HFFc6 (cell line): Measurements from ENCODE around the gene SIT1. TPM values are rescaled to one million over a fixed set of nuclear protein-coding genes. Genes with fewer than 3 reads are reported as not detected.
"Not testable (repeated sequence)": the region's sequence is repeated elsewhere in the genome, so short reads cannot be mapped to it uniquely, and the experiment has no call there.

Source experiments
- DNase-seq: peaks from one replicate; pipeline ENCODE4 v3.0.0-alpha.2; 2018
- H3K27ac Mint-ChIP-seq: 2 replicates; pipeline ENCODE4 v1.8.0; 2020; ENCODE audit warnings: mild to moderate bottlenecking, mixed read lengths
- H3K27me3 Mint-ChIP-seq: 2 replicates; pipeline ENCODE4 v1.8.0; 2021; ENCODE audit warnings: mild to moderate bottlenecking, moderate library complexity, mixed read lengths; ENCODE audit not compliant: insufficient read depth
- H3K36me3 Mint-ChIP-seq: 2 replicates; pipeline ENCODE4 v1.8.0; 2021; ENCODE audit warnings: low read depth, mixed read lengths
- H3K4me1 Mint-ChIP-seq: 2 replicates; pipeline ENCODE4 v1.8.0; 2020; ENCODE audit warnings: low read depth, mixed read lengths
- H3K4me3 Mint-ChIP-seq: 2 replicates; pipeline ENCODE4 v1.8.0; 2020; ENCODE audit warnings: mild to moderate bottlenecking, moderate library complexity, mixed read lengths
- H3K9me3 Mint-ChIP-seq: 2 replicates; pipeline ENCODE4 v1.8.0; 2020; ENCODE audit warnings: mild to moderate bottlenecking, mixed read lengths
- total RNA-seq, 6 experiments: library from RNA; stranded (reverse); fragmentation: NEBNext Ultra II Directional; extraction: Animal tissue kit (Norgen Biotek cat#: 25700); gene quantifications; 2 replicates in 1 of 6; 3 replicates in 5 of 6; pipeline ENCODE4 v1.2.3, GENCODE V29; 2021
- TF ChIP-seq, protein P1 (sequence below): fragments of 200-600 bp; sonication (generic); IDR thresholded peaks from 2 replicates; pipeline ENCODE4 v1.5.0; 2021; ENCODE audit warnings: antibody characterized with exemption, mild to moderate bottlenecking

The SIT1 gene
- total RNA-seq, 6 experiments from 2014 or later = not detected

- DNase-seq = no peak
- H3K36me3 Mint-ChIP-seq = no peaks in the 10 kb centered on the region; the same call in 1 of the 2 replicates
- H3K4me1 Mint-ChIP-seq = no peaks in the 10 kb centered on the region
- no peak overlapping the region for H3K27ac Mint-ChIP-seq
- TF ChIP-seq, protein P1, sequence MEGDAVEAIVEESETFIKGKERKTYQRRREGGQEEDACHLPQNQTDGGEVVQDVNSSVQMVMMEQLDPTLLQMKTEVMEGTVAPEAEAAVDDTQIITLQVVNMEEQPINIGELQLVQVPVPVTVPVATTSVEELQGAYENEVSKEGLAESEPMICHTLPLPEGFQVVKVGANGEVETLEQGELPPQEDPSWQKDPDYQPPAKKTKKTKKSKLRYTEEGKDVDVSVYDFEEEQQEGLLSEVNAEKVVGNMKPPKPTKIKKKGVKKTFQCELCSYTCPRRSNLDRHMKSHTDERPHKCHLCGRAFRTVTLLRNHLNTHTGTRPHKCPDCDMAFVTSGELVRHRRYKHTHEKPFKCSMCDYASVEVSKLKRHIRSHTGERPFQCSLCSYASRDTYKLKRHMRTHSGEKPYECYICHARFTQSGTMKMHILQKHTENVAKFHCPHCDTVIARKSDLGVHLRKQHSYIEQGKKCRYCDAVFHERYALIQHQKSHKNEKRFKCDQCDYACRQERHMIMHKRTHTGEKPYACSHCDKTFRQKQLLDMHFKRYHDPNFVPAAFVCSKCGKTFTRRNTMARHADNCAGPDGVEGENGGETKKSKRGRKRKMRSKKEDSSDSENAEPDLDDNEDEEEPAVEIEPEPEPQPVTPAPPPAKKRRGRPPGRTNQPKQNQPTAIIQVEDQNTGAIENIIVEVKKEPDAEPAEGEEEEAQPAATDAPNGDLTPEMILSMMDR = no peak
- H3K9me3 Mint-ChIP-seq = no peaks in the 10 kb centered on the region
- H3K27me3 Mint-ChIP-seq = peaks cover 34% of the 10 kb centered on the region
- H3K4me3 Mint-ChIP-seq = no peak overlapping the region
Observed at GRCh38 chr9:35615981-35616680, 34.6 kb downstream of the SIT1 start.

DNA sequence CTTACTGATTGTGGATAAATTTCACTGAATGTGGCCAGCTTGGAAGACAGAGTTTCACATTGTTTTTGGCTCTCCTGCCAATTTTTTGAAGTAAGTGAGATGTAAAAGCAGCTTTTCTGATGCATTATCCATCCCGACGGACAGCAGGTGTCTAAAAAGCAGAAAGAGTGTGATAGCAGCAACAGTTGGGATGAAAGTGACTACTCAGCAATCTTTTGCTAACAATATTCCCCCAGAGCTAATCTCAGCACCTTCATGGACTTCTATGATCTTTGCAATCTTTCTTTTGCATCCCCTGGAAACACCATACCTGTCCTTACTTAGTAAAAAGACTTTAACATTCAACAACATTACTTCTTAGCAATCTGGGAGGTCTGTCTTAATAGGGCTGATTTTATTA lies 37.9 kb downstream of the SIT1 start:
- no peak for DNase-seq
- Mint-ChIP-seq H3K4me3 (no peak overlapping the region), H3K36me3 (no peaks in the 10 kb centered on the region; the same call in 1 of the 2 replicates), H3K27ac (no peak overlapping the region), H3K27me3 (peaks cover 32% of the 10 kb centered on the region), H3K4me1 (no peaks in the 10 kb centered on the region), H3K9me3 (no peaks in the 10 kb centered on the region)
- TF ChIP-seq, protein P1 = no peak

- not testable (repeated sequence) for H3K27ac Mint-ChIP-seq, H3K36me3 Mint-ChIP-seq, H3K9me3 Mint-ChIP-seq, DNase-seq, H3K4me3 Mint-ChIP-seq, H3K4me1 Mint-ChIP-seq
- H3K27me3 Mint-ChIP-seq = peaks cover 27% of the 10 kb centered on the region
Observed at GRCh38 chr9:35612066-35612465, 38.7 kb downstream of the SIT1 start.

GRCh38 chr9:35611230-35611797 lies 39.4 kb downstream of the SIT1 start:
- H3K36me3 Mint-ChIP-seq = peaks cover 4% of the 10 kb centered on the region
- DNase-seq = no peak
- H3K9me3 Mint-ChIP-seq = no peaks in the 10 kb centered on the region
- peaks cover 7% of the 10 kb centered on the region for H3K4me1 Mint-ChIP-seq
- peaks cover 21% of the 10 kb centered on the region for H3K27me3 Mint-ChIP-seq
- H3K27ac Mint-ChIP-seq = no peak overlapping the region
- H3K4me3 Mint-ChIP-seq = no peak overlapping the region
- TF ChIP-seq, protein P1 = peak; percentile 76

DNA sequence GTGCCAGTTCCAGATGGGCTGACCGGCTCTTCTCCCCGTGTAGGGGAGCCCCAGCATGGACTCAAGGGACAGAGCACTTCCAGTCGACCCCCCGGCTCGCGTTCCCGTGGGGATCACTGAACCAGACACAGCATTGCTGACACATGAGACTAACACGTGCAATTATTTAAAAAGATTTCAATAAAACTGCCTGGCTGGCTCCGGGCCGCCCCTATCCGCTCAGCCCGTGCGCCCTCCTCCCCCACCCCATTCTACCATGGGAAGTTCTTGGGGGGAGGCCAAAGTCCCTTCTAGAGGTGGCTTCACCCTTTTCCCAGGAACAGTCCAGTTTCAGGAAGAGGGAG lies 40.9 kb downstream of the SIT1 start:
- Mint-ChIP-seq H3K9me3 (no peaks in the 10 kb centered on the region), H3K36me3 (peaks cover 4% of the 10 kb centered on the region; the same call in 1 of the 2 replicates), H3K27me3 (peaks cover 11% of the 10 kb centered on the region), H3K27ac (no peak overlapping the region), H3K4me3 (no peak overlapping the region), H3K4me1 (peaks cover 7% of the 10 kb centered on the region)
- TF ChIP-seq, protein P1 = no peak
- DNase-seq = no peak

DNA sequence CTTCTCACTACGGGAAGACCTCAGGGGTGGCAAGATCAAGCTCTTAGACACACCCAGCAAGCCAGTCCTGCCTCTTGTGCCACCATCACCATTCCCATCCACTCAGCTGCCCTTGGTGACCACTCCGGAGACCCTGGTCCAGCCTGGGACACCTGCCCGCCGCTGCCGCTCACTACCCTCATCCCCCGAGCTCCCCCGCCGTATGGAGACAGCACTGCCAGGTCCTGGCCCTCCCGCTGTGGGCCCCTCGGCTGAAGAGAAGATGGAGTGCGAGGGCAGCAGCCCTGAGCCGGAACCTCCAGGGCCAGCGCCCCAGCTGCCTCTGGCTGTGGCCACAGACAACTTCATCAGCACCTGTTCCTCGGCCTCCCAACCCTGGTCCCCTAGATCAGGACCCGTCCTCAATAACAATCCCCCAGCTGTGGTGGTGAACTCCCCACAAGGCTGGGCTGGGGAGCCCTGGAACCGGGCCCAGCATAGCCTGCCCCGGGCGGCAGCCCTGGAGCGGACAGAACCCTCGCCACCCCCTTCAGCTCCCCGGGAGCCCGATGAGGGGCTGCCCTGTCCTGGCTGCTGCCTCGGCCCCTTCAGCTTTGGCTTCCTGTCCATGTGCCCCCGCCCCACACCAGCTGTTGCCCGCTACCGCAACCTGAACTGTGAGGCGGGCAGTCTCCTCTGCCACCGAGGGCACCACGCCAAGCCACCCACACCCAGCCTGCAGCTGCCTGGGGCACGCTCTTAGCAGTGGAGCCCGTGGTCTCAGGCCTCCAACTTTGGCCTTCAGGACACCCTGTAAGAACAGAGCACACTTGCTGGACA lies 41.5 kb downstream of the SIT1 start:
- TF ChIP-seq, protein P1 = no peak
- Mint-ChIP-seq H3K4me1 (peaks cover 13% of the 10 kb centered on the region), H3K27ac (no peak overlapping the region)

More for the DNA sequence above, 41.5 kb downstream of the SIT1 start:
- DNase-seq = no peak
- Mint-ChIP-seq H3K36me3 (peaks cover 4% of the 10 kb centered on the region; the same call in 1 of the 2 replicates), H3K4me3 (no peak overlapping the region), H3K9me3 (no peaks in the 10 kb centered on the region), H3K27me3 (peaks cover 5% of the 10 kb centered on the region)
